HEK293 (cell line): Measurements from ENCODE around the gene HYOU1.

Experiments
- ELK4 ChIP-seq: IDR thresholded peaks from 2 replicates; pipeline ENCODE4 v1.6.1; 2011; ENCODE audit warnings: mild to moderate bottlenecking, low read depth, low read length, borderline replicate concordance
- GLI2 ChIP-seq: fragments of 450-650 bp; formaldehyde crosslinking; IDR thresholded peaks from 2 replicates; pipeline ENCODE4; 2017; ENCODE audit warnings: missing biosample characterization, missing genetic modification characterization, low read depth, borderline replicate concordance
- KLF1 ChIP-seq: fragments of 450-650 bp; formaldehyde crosslinking; IDR thresholded peaks from 2 replicates; pipeline ENCODE4 v1.5.1; 2016; ENCODE audit warnings: missing biosample characterization, missing genetic modification characterization
- KLF16 ChIP-seq: fragments of 450-650 bp; formaldehyde crosslinking; IDR thresholded peaks from 2 replicates; pipeline ENCODE4 v1.5.1; 2017; ENCODE audit warnings: missing biosample characterization, missing genetic modification characterization
- TCF7L2 ChIP-seq: IDR thresholded peaks from 2 replicates; pipeline ENCODE4 v1.6.1; 2011; ENCODE audit warnings: low read depth, mild to moderate bottlenecking, inconsistent platforms, low read length, moderate library complexity, borderline replicate concordance
- ZNF292 ChIP-seq: fragments of 450-650 bp; formaldehyde crosslinking; IDR thresholded peaks from 2 replicates; pipeline ENCODE4 v1.5.1; 2016; ENCODE audit warnings: low read depth, missing biosample characterization, missing genetic modification characterization, borderline replicate concordance
- ZNF707 ChIP-seq: fragments of 450-650 bp; formaldehyde crosslinking; IDR thresholded peaks from 2 replicates; pipeline ENCODE4 v1.5.1; 2016; ENCODE audit warnings: missing biosample characterization, missing genetic modification characterization
- TF ChIP-seq, protein P1 (sequence below): fragments of 450-650 bp; formaldehyde crosslinking; IDR thresholded peaks from 2 replicates; pipeline ENCODE4 v1.5.1; 2016; ENCODE audit warnings: missing biosample characterization, missing genetic modification characterization
- TF ChIP-seq, protein P2 (sequence below): fragments of 450-650 bp; formaldehyde crosslinking; IDR thresholded peaks from 2 replicates; pipeline ENCODE4 v1.5.1; 2016; ENCODE audit warnings: missing biosample characterization, missing genetic modification characterization
- TF ChIP-seq, protein P3 (sequence below): fragments of 450-650 bp; formaldehyde crosslinking; IDR thresholded peaks from 2 replicates; pipeline ENCODE4 v1.5.1; 2016; ENCODE audit warnings: missing biosample characterization, missing genetic modification characterization
- TF ChIP-seq, protein P4 (sequence below): fragments of 450-650 bp; formaldehyde crosslinking; IDR thresholded peaks from 2 replicates; pipeline ENCODE4 v1.5.1; 2016; ENCODE audit warnings: missing biosample characterization, missing genetic modification characterization
- TF ChIP-seq, protein P5 (sequence below): fragments of 450-650 bp; formaldehyde crosslinking; IDR thresholded peaks from 2 replicates; pipeline ENCODE4 v1.5.1; 2017; ENCODE audit warnings: missing biosample characterization, missing genetic modification characterization

DNA sequence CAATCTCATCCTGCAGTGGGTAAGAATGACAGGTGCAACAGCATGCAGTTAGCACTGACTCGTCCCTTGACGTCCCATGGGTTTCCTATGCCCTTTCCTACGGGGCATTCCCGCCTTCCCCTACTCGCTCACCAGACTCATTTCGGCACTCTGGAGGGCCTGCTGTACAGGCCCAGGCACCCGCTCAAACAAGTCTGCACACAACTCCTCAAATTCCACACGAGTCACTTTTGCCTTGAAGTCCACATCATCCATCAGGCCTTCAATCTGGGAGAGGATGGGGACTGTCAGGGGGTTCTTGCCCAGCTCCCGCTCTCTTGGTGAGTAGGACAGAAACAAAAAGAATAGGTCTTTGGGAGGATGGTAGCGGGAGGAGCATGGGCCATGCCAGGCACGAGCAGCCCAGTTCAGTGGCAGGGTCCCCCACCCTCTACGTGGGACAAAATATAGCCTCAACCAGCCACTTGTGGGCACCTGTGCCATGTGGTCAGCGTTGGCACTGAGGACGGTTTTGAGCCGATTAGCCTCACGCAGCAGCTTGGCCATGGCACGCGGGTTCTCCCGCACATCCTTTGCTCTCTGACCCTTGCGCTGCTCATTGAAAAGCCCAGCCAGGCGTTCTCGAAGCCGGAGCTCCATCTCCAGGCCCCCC, 4.7 kb downstream of the HYOU1 start:
- TF ChIP-seq, protein P1, sequence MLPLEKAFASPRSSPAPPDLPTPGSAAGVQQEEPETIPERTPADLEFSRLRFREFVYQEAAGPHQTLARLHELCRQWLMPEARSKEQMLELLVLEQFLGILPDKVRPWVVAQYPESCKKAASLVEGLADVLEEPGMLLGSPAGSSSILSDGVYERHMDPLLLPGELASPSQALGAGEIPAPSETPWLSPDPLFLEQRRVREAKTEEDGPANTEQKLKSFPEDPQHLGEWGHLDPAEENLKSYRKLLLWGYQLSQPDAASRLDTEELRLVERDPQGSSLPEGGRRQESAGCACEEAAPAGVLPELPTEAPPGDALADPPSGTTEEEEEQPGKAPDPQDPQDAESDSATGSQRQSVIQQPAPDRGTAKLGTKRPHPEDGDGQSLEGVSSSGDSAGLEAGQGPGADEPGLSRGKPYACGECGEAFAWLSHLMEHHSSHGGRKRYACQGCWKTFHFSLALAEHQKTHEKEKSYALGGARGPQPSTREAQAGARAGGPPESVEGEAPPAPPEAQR (tag by site-specific recombination): no peak
- TF ChIP-seq, protein P2, sequence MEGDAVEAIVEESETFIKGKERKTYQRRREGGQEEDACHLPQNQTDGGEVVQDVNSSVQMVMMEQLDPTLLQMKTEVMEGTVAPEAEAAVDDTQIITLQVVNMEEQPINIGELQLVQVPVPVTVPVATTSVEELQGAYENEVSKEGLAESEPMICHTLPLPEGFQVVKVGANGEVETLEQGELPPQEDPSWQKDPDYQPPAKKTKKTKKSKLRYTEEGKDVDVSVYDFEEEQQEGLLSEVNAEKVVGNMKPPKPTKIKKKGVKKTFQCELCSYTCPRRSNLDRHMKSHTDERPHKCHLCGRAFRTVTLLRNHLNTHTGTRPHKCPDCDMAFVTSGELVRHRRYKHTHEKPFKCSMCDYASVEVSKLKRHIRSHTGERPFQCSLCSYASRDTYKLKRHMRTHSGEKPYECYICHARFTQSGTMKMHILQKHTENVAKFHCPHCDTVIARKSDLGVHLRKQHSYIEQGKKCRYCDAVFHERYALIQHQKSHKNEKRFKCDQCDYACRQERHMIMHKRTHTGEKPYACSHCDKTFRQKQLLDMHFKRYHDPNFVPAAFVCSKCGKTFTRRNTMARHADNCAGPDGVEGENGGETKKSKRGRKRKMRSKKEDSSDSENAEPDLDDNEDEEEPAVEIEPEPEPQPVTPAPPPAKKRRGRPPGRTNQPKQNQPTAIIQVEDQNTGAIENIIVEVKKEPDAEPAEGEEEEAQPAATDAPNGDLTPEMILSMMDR: no peak
- TF ChIP-seq, protein P3, sequence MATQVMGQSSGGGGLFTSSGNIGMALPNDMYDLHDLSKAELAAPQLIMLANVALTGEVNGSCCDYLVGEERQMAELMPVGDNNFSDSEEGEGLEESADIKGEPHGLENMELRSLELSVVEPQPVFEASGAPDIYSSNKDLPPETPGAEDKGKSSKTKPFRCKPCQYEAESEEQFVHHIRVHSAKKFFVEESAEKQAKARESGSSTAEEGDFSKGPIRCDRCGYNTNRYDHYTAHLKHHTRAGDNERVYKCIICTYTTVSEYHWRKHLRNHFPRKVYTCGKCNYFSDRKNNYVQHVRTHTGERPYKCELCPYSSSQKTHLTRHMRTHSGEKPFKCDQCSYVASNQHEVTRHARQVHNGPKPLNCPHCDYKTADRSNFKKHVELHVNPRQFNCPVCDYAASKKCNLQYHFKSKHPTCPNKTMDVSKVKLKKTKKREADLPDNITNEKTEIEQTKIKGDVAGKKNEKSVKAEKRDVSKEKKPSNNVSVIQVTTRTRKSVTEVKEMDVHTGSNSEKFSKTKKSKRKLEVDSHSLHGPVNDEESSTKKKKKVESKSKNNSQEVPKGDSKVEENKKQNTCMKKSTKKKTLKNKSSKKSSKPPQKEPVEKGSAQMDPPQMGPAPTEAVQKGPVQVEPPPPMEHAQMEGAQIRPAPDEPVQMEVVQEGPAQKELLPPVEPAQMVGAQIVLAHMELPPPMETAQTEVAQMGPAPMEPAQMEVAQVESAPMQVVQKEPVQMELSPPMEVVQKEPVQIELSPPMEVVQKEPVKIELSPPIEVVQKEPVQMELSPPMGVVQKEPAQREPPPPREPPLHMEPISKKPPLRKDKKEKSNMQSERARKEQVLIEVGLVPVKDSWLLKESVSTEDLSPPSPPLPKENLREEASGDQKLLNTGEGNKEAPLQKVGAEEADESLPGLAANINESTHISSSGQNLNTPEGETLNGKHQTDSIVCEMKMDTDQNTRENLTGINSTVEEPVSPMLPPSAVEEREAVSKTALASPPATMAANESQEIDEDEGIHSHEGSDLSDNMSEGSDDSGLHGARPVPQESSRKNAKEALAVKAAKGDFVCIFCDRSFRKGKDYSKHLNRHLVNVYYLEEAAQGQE (tag by site-specific recombination): no peak
- TF ChIP-seq ZNF292 (tag by site-specific recombination): no peak
- TF ChIP-seq, protein P4, sequence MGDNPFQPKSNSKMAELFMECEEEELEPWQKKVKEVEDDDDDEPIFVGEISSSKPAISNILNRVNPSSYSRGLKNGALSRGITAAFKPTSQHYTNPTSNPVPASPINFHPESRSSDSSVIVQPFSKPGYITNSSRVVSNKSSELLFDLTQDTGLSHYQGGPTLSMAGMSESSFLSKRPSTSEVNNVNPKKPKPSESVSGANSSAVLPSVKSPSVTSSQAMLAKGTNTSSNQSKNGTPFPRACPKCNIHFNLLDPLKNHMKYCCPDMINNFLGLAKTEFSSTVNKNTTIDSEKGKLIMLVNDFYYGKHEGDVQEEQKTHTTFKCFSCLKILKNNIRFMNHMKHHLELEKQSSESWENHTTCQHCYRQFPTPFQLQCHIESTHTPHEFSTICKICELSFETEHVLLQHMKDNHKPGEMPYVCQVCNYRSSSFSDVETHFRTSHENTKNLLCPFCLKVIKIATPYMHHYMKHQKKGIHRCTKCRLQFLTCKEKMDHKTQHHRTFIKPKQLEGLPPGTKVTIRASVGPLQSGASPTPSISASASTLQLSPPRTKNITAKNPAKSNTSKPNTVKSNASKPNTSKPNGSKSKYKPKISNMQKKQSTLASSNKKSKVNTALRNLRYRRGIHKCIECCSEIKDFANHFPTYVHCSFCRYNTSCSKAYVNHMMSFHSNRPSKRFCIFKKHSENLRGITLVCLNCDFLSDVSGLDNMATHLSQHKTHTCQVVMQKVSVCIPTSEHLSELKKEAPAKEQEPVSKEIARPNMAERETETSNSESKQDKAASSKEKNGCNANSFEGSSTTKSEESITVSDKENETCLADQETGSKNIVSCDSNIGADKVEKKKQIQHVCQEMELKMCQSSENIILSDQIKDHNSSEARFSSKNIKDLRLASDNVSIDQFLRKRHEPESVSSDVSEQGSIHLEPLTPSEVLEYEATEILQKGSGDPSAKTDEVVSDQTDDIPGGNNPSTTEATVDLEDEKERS (tag by site-specific recombination): no peak
- no peak for TF ChIP-seq KLF16
- no peak for TF ChIP-seq TCF7L2
- TF ChIP-seq GLI2 (tag by site-specific recombination): no peak
- TF ChIP-seq, protein P5, sequence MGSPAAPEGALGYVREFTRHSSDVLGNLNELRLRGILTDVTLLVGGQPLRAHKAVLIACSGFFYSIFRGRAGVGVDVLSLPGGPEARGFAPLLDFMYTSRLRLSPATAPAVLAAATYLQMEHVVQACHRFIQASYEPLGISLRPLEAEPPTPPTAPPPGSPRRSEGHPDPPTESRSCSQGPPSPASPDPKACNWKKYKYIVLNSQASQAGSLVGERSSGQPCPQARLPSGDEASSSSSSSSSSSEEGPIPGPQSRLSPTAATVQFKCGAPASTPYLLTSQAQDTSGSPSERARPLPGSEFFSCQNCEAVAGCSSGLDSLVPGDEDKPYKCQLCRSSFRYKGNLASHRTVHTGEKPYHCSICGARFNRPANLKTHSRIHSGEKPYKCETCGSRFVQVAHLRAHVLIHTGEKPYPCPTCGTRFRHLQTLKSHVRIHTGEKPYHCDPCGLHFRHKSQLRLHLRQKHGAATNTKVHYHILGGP (tag by site-specific recombination): no peak
- TF ChIP-seq ZNF707 (tag by site-specific recombination): no peak
- TF ChIP-seq KLF1 (tag by site-specific recombination): no peak
- TF ChIP-seq ELK4: no peak
